AG04450 (cell line): ENCODE data around the gene PNKD. TPM values are rescaled to one million over a fixed set of nuclear protein-coding genes. Genes with fewer than 3 reads are reported as not detected.

Experiments
- CTCF ChIA-PET: fragments of 300-600, 350-600 bp; formaldehyde crosslinking; extraction: SDS; loops from one replicate; lab custom pipeline; 2022; ENCODE audit warnings: antibody characterized with exemption, inconsistent platforms; lab: Charles Lee
- POLR2A ChIA-PET: fragments of 350-600 bp; formaldehyde crosslinking; extraction: SDS; loops from one replicate; lab custom pipeline; 2021; ENCODE audit warnings: antibody characterized with exemption, inconsistent platforms; lab: Yijun Ruan, JAX
- DNase-seq: peaks from one replicate; pipeline ENCODE4 v3.0.0-alpha.2; 2011; ENCODE audit warnings: low read depth, low spot score
- H3K27ac ChIP-seq: one replicate; pipeline ENCODE4 v1.5.1; 2012; ENCODE audit warnings: low read depth, low read length, control low read depth
- H3K27me3 ChIP-seq: one replicate; pipeline ENCODE4 v1.6.0; 2012; ENCODE audit warnings: low read length; ENCODE audit not compliant: control insufficient read depth, insufficient read depth
- H3K4me3 ChIP-seq: 2 replicates; pipeline ENCODE4 v1.5.1; 2011; ENCODE audit warnings: mild to moderate bottlenecking, low read depth, low read length, control low read depth
- H3K9me3 ChIP-seq: 2 replicates; pipeline ENCODE4 v1.5.1; 2012; ENCODE audit warnings: low read length; ENCODE audit not compliant: control insufficient read depth, insufficient read depth
- polyA plus RNA-seq: library from polyadenylated mRNA; depleted of rRNA; stranded (reverse); fragments of >200 nt; gene quantifications from 2 replicates; pipeline ENCODE4 v1.2.3, GENCODE V29; 2011
- TF ChIP-seq, protein P1 (sequence below): IDR thresholded peaks from 2 replicates; pipeline ENCODE4 v1.5.1; 2011; ENCODE audit warnings: low read depth, low read length, control low read depth, inconsistent platforms

PNKD gene
- polyA plus RNA-seq, 1 experiment, result 32.1 TPM

DNA sequence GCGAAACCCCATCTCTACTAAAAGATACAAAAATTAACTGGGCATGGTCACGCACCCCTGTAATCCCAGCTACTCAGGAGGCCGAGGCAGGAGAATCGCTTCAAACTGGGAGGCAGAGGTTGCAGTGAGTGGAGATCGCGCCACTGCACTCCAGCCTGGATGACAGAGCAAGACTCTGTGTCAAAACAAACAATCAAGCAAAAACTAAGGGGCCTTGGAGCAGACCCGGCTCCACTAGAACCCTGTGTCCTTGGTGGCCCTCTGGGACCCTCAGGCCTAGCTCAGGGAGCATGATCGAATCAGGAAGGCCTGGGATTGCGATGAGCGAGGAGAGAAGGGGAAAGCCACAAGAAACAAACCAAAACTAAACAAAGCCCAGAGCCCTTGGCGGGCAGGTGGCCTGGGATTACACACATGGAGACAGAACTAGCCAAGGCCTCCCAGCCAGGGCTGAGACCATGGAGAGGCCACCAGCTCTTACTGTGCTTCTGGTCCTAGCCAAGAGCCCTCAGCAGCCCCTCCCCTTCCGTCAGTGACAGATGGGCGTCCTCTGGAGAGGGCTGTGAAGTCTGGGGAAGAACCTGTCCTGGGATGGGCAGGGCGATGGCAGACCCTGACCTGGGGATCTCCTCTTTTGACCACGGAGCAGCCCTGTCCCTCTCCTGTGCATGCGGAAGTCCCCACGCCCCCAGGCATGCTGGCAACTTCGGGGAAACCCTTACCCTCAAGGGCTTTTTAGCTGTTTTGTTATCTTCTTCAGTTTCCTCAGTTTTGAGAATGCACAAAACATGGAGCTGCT, 58.9 kb downstream of the PNKD start:
- TF ChIP-seq, protein P1, sequence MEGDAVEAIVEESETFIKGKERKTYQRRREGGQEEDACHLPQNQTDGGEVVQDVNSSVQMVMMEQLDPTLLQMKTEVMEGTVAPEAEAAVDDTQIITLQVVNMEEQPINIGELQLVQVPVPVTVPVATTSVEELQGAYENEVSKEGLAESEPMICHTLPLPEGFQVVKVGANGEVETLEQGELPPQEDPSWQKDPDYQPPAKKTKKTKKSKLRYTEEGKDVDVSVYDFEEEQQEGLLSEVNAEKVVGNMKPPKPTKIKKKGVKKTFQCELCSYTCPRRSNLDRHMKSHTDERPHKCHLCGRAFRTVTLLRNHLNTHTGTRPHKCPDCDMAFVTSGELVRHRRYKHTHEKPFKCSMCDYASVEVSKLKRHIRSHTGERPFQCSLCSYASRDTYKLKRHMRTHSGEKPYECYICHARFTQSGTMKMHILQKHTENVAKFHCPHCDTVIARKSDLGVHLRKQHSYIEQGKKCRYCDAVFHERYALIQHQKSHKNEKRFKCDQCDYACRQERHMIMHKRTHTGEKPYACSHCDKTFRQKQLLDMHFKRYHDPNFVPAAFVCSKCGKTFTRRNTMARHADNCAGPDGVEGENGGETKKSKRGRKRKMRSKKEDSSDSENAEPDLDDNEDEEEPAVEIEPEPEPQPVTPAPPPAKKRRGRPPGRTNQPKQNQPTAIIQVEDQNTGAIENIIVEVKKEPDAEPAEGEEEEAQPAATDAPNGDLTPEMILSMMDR, result no peak
- Histone ChIP-seq H3K27ac (no peak overlapping the region), H3K9me3 (no peaks in the 10 kb centered on the region), H3K27me3 (peaks cover 2% of the 10 kb centered on the region), H3K4me3 (no peak overlapping the region)
- ChIA-PET CTCF (interaction anchor here (0.9 to 1.5 kb wide), 3 partner anchors 27 to 67 kb away, joined by 3 to 6 read pairs (median 3); partner anchors contain the start of gene CATIP), POLR2A (no interaction called here)
- no peak for DNase-seq

DNA sequence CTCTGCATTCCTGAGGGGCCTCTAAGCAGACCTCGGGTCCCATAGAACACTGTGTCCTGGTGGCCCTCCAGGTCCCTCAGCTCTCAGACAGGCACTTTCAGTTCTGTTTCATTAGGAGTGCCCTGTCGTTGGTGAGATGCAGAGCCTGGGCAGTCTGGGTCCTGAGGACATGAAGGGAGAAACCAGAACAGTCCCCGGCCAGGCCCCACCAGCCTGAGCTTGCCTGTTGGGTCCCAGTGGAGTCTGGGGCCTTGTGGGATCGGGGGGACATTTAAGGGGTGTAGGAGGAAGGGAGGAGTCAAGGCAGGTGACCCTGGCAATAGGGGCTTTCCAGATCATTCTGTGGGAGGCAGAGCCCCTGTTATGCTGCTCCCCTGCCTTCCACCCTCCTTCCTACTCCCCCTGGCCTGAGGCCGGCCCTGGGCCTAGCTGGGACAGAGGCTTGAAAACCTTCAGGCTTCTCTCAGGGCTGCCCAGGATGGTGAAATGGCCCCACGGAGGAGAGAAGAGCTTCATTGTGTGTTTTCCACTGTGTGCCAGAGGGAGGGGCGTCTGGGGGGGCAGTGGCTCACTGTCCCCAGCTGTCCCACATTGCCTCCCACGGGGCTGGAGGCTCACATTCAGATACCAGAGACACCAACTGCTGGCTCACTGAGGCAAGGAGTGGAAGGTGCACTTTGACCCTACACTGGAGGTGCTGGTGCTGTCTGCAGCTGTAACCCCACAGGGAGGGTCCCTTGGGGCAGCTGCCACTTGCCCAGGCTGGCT, 59.7 kb downstream of the PNKD start:
- Histone ChIP-seq H3K9me3 (no peaks in the 10 kb centered on the region), H3K27me3 (peaks cover 2% of the 10 kb centered on the region), H3K27ac (no peak overlapping the region), H3K4me3 (no peak overlapping the region)
- CTCF ChIA-PET, result interaction anchor here (0.9 to 1.5 kb wide), 3 partner anchors 27 to 66 kb away, joined by 3 read pairs; partner anchors contain the start of genes CATIP and PNKD
- no peak for DNase-seq
- POLR2A ChIA-PET, result no interaction called here
- TF ChIP-seq, protein P1, result no peak

DNA sequence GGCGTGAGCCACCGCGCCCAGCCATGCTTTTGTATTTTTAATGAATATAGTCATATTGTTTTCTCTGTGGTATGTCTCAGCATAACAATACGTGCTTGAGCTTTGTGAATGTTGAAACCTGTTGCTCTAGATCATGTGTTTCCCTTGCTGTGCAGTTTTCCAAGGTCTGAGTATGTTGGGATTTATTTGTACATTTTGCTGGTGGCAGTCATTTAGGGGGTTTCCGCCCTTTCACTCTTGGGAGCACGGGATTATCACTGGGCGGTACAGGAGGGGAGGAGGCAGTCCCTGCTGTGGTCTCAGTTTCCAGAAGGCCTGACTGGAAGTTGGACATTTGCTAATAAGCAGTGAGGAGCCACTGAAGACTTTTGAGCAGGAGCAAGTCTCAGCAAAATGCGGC, 61.4 kb downstream of the PNKD start:
- Histone ChIP-seq H3K27ac (no peak overlapping the region), H3K4me3 (no peak overlapping the region), H3K27me3 (peaks cover 2% of the 10 kb centered on the region), H3K9me3 (no peaks in the 10 kb centered on the region)
- ChIA-PET POLR2A (no interaction called here), CTCF (no interaction called here)
- no peak for DNase-seq
- TF ChIP-seq, protein P1, result no peak

DNA sequence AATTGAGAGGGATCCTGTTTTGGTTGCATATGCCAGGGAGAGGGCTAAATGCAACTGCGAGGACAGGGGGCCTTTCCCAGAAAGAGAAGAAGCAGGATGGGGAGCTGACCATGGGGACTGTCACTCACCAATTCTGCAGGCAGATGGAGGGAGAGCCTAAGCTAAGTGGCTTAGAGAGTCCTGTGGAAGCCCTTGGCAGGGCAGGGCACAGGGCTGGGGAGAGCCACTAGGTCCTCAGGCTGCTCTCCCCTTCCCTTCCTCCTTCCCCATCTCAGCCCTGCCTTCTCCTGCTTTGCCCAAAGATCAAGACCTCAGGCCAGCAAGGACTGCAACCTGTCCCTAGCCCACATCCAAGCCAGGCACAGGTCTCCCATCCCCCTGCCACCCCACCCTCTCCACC, 62.0 kb downstream of the PNKD start:
- TF ChIP-seq, protein P1, result no peak

More for the DNA sequence above, 62.0 kb downstream of the PNKD start:
- peaks cover 2% of the 10 kb centered on the region for H3K27me3 ChIP-seq
- no peak overlapping the region for H3K4me3 ChIP-seq
- no peak for DNase-seq
- ChIA-PET CTCF (interaction anchor here (0.7 kb wide), 1 partner anchor 52 kb away, joined by 4 read pairs; no protein-coding TSS in a partner anchor), POLR2A (no interaction called here)
- no peak overlapping the region for H3K27ac ChIP-seq
- no peaks in the 10 kb centered on the region for H3K9me3 ChIP-seq
